ENCODE measurements around the gene DCDC2C. TPM values are rescaled to one million over a fixed set of nuclear protein-coding genes. Genes with fewer than 3 reads are reported as not detected.
A peak's percentile ranks its signal among the peaks of the same experiment; 100 is the strongest.

DCDC2C gene
- total and polyA plus RNA-seq, 2 donors from 2014 or later = not detected

- Histone ChIP-seq H3K27ac (ENCODE audit: low read depth in 2 of 2, low read length in 2 of 2) (no peak overlapping the region), H3K4me1 (ENCODE audit: control insufficient read depth in 2 of 3, insufficient read depth in 2 of 3, low read depth in 1 of 3, low read length in 3 of 3) (no peaks in the 10 kb centered on the region), H3K9ac (ENCODE audit: low read length in 3 of 3) (no peak overlapping the region), H3K4me3 (ENCODE audit: low read length in 3 of 3) (no peak overlapping the region), H3K27me3 (ENCODE audit: control insufficient read depth, insufficient read depth, low read length) (no peaks in the 10 kb centered on the region), H3K36me3 (ENCODE audit: control insufficient read depth in 2 of 3, insufficient read depth in 3 of 3, low read length in 3 of 3) (no peaks in the 10 kb centered on the region), H3K9me3 (ENCODE audit: control insufficient read depth in 2 of 3, insufficient read depth in 1 of 3, low read length in 3 of 3) (no peaks in the 10 kb centered on the region)
- no peak for TF ChIP-seq CTCF (IDR thresholded peaks at IDR 0.05; ENCODE audit: borderline replicate concordance, extremely low read depth, insufficient read depth)
- FAIRE-seq (no peak), DNase-seq (peak in 1 of 5 donors; percentile 5)
- intact Hi-C loops (cut with DNase I) = no loop called here
Measured at GRCh38 chr2:3766824-3767223, 63.4 kb downstream of the DCDC2C start.

GRCh38 chr2:3768960-3769765 is 65.8 kb downstream of the DCDC2C start:
- peak in 1 of 5 donors; percentile 10 for DNase-seq
- Histone ChIP-seq H3K27me3 (ENCODE audit: control insufficient read depth, insufficient read depth, low read length) (no peaks in the 10 kb centered on the region), H3K9ac (ENCODE audit: low read length in 3 of 3) (no peak overlapping the region), H3K9me3 (ENCODE audit: control insufficient read depth in 2 of 3, insufficient read depth in 1 of 3, low read length in 3 of 3) (no peaks in the 10 kb centered on the region), H3K4me3 (ENCODE audit: low read length in 3 of 3) (no peak overlapping the region), H3K36me3 (ENCODE audit: control insufficient read depth in 2 of 3, insufficient read depth in 3 of 3, low read length in 3 of 3) (no peaks in the 10 kb centered on the region), H3K27ac (ENCODE audit: low read depth in 2 of 2, low read length in 2 of 2) (no peak overlapping the region), H3K4me1 (ENCODE audit: control insufficient read depth in 2 of 3, insufficient read depth in 2 of 3, low read depth in 1 of 3, low read length in 3 of 3) (no peaks in the 10 kb centered on the region)
- intact Hi-C loops (cut with DNase I) = no loop called here
- no peak for FAIRE-seq
- TF ChIP-seq CTCF (IDR thresholded peaks at IDR 0.05; ENCODE audit: borderline replicate concordance, extremely low read depth, insufficient read depth) = no peak

- no peaks in the 10 kb centered on the region for H3K36me3 ChIP-seq (ENCODE audit: control insufficient read depth in 2 of 3, insufficient read depth in 3 of 3, low read length in 3 of 3)
- TF ChIP-seq CTCF (IDR thresholded peaks at IDR 0.05; ENCODE audit: borderline replicate concordance, extremely low read depth, insufficient read depth) = no peak
- no peaks in the 10 kb centered on the region for H3K4me1 ChIP-seq (ENCODE audit: control insufficient read depth in 2 of 3, insufficient read depth in 2 of 3, low read depth in 1 of 3, low read length in 3 of 3)
- no peak overlapping the region for H3K27ac ChIP-seq (ENCODE audit: low read depth in 2 of 2, low read length in 2 of 2)
- no peaks in the 10 kb centered on the region for H3K9me3 ChIP-seq (ENCODE audit: control insufficient read depth in 2 of 3, insufficient read depth in 1 of 3, low read length in 3 of 3)
- no peak overlapping the region for H3K4me3 ChIP-seq (ENCODE audit: low read length in 3 of 3)
- intact Hi-C loops (cut with DNase I) = no loop called here
- FAIRE-seq = no peak
- H3K27me3 ChIP-seq (ENCODE audit: control insufficient read depth, insufficient read depth, low read length) = no peaks in the 10 kb centered on the region
- peak in 1 of 5 donors; percentile 11 for DNase-seq
- H3K9ac ChIP-seq (ENCODE audit: low read length in 3 of 3) = no peak overlapping the region
Measured at GRCh38 chr2:3769766-3770165, 66.4 kb downstream of the DCDC2C start.

Measured in kidney (tissue), 14 donors.